Activated CD4-positive, alpha-beta T cell treated with anti-CD3 and anti-CD28 coated beads for 36 hours (primary cell): Measurements from ENCODE around the gene DCAF7. TPM values are rescaled to one million over a fixed set of nuclear protein-coding genes. Genes with fewer than 3 reads are reported as not detected.

Experiments
- ATAC-seq: fragments of 200-7000 bp; cut with Tn5 transposase; one replicate; pipeline ENCODE4 v1.10.0; 2021; ENCODE audit warnings: mild to moderate bottlenecking, moderate library complexity
- CTCF ChIA-PET: fragments of 350-600 bp; sonication (Branson Sonifier 250); formaldehyde crosslinking; loops from one replicate; lab custom pipeline; 2021; ENCODE audit warnings: antibody characterized with exemption; lab: Charles Lee
- POLR2A ChIA-PET: fragments of 350-600 bp; sonication (Branson Sonifier 250); formaldehyde crosslinking; loops from one replicate; lab custom pipeline; 2021; ENCODE audit warnings: antibody characterized with exemption, inconsistent platforms; lab: Charles Lee
- DNase-seq: peaks from one replicate; pipeline ENCODE4 v3.0.0-alpha.2; 2020
- H3K27ac Mint-ChIP-seq: one replicate; pipeline ENCODE4 v1.8.0; 2021; ENCODE audit warnings: mixed read lengths
- H3K27me3 Mint-ChIP-seq: one replicate; pipeline ENCODE4 v1.8.0; 2021; ENCODE audit warnings: mixed read lengths
- H3K36me3 Mint-ChIP-seq: one replicate; pipeline ENCODE4 v1.8.0; 2021; ENCODE audit warnings: low read depth, mixed read lengths
- H3K4me1 Mint-ChIP-seq: one replicate; pipeline ENCODE4 v1.8.0; 2021; ENCODE audit warnings: mixed read lengths
- H3K4me3 Mint-ChIP-seq: one replicate; pipeline ENCODE4 v1.8.0; 2021; ENCODE audit warnings: mild to moderate bottlenecking, moderate library complexity, mixed read lengths
- H3K9me3 Mint-ChIP-seq: one replicate; pipeline ENCODE4 v1.8.0; 2021; ENCODE audit warnings: low read depth, mixed read lengths
- intact Hi-C, 2 experiments: fragments of 100-400 bp; cut with DNase I in 1 of 2; cut with micrococcal nuclease in 1 of 2; formaldehyde crosslinking; loops; one replicate each; pipeline versions ENCODE4 v1.14.2 to v1.15.1; 2022 to 2024; cut with DNase I, micrococcal nuclease
- total RNA-seq, 2 experiments: library from RNA; stranded (reverse); gene quantifications; one replicate each; pipeline ENCODE4 v1.2.3, GENCODE V29; 2021

DCAF7 gene
- total RNA-seq, 2 experiments from 2014 or later: 106 to 117 TPM

GRCh38 chr17:63549289-63549945, 860 bp upstream of the DCAF7 start:
- Mint-ChIP-seq H3K4me1 (peaks cover 26% of the 10 kb centered on the region), H3K27me3 (no peaks in the 10 kb centered on the region), H3K4me3 (peak overlapping the region; percentile 91), H3K9me3 (no peaks in the 10 kb centered on the region), H3K36me3 (peaks cover 14% of the 10 kb centered on the region), H3K27ac (peak overlapping the region; percentile 96)
- POLR2A ChIA-PET: interaction anchor here (0.6 to 1.5 kb wide), 3 partner anchors 74 to 297 kb away, joined by 3 to 7 read pairs (median 4); no protein-coding TSS in a partner anchor
- CTCF ChIA-PET: interaction anchor here (0.6 to 2.6 kb wide), 8 partner anchors 24 to 1587 kb away, joined by 3 to 8 read pairs (median 3); no protein-coding TSS in a partner anchor
- peak; percentile 25 for ATAC-seq
- DNase-seq: no peak
- intact Hi-C loops: no loop called here

- H3K36me3 Mint-ChIP-seq: peaks cover 15% of the 10 kb centered on the region
- H3K4me3 Mint-ChIP-seq: peak overlapping the region; percentile 91
- peaks cover 39% of the 10 kb centered on the region for H3K4me1 Mint-ChIP-seq
- H3K27me3 Mint-ChIP-seq: no peaks in the 10 kb centered on the region
- H3K9me3 Mint-ChIP-seq: no peaks in the 10 kb centered on the region
- ChIA-PET CTCF (interaction anchor here (0.7 to 2.6 kb wide), 7 partner anchors 14 to 126 kb away, joined by 3 to 14 read pairs (median 3); no protein-coding TSS in a partner anchor), POLR2A (interaction anchor here (0.6 to 1.8 kb wide), 8 partner anchors 28 to 108 kb away, joined by 3 to 9 read pairs (median 4); partner anchors contain the start of genes ACE, KCNH6 and MAP3K3)
- intact Hi-C loops: loop anchor here (1.0 to 10.0 kb wide), 16 partner anchors 28 to 584 kb away; partner anchors contain the start of genes TACO1 (in 2 of the 2), ACE (in 1 of the 2), CCDC47 (in 1 of the 2) and CYB561 (in 1 of the 2)
- ATAC-seq (no peak), DNase-seq (peak; percentile 43)
- peak overlapping the region; percentile 96 for H3K27ac Mint-ChIP-seq
Measured at GRCh38 chr17:63550817-63551639, 751 bp downstream of the DCAF7 start.

GRCh38 chr17:63552211-63552610, 1.9 kb downstream of the DCAF7 start:
- ATAC-seq: no peak
- no peaks in the 10 kb centered on the region for H3K9me3 Mint-ChIP-seq
- ChIA-PET CTCF (interaction anchor here (0.8 to 2.1 kb wide), 2 partner anchors 50 to 127 kb away, joined by 3 to 14 read pairs; no protein-coding TSS in a partner anchor), POLR2A (no interaction called here)
- H3K27me3 Mint-ChIP-seq: no peaks in the 10 kb centered on the region
- peak overlapping the region; percentile 91 for H3K4me3 Mint-ChIP-seq
- H3K4me1 Mint-ChIP-seq: peaks cover 45% of the 10 kb centered on the region
- intact Hi-C loops: loop anchor here (5.0 to 10.0 kb wide), 2 partner anchors 283 to 585 kb away; partner anchors contain the start of gene TANC2 (in 1 of the 2)
- H3K36me3 Mint-ChIP-seq: peaks cover 20% of the 10 kb centered on the region
- DNase-seq: no peak
- H3K27ac Mint-ChIP-seq: peak overlapping the region; percentile 67

- CTCF ChIA-PET: interaction anchor here (1.1 to 1.7 kb wide), 4 partner anchors 9 to 56 kb away, joined by 3 to 8 read pairs (median 4); no protein-coding TSS in a partner anchor
- Mint-ChIP-seq H3K9me3 (no peaks in the 10 kb centered on the region), H3K4me1 (peaks cover 63% of the 10 kb centered on the region), H3K27me3 (no peaks in the 10 kb centered on the region), H3K4me3 (no peak overlapping the region), H3K27ac (no peak overlapping the region), H3K36me3 (peaks cover 23% of the 10 kb centered on the region)
- POLR2A ChIA-PET: no interaction called here
- intact Hi-C loops: loop anchor here in 1 of 2 experiments (10.0 kb wide), 1 partner anchor 279 kb away; no protein-coding TSS in a partner anchor
- DNase-seq (no peak), ATAC-seq (no peak)
Measured at GRCh38 chr17:63555500-63556156, 5.4 kb downstream of the DCAF7 start.

- CTCF ChIA-PET: interaction anchor here (1.0 kb wide), 2 partner anchors 54 kb away, joined by 3 to 5 read pairs; no protein-coding TSS in a partner anchor
- POLR2A ChIA-PET: interaction anchor here (0.6 kb wide), 1 partner anchor 34 kb away, joined by 3 read pairs; no protein-coding TSS in a partner anchor
- Mint-ChIP-seq H3K27ac (peak overlapping the region; percentile 10), H3K36me3 (peaks cover 18% of the 10 kb centered on the region), H3K27me3 (no peaks in the 10 kb centered on the region), H3K4me3 (no peak overlapping the region), H3K9me3 (no peaks in the 10 kb centered on the region), H3K4me1 (peaks cover 72% of the 10 kb centered on the region)
- intact Hi-C loops: loop anchor here in 1 of 2 experiments (10.0 kb wide), 1 partner anchor 277 kb away; no protein-coding TSS in a partner anchor
- no peak for DNase-seq
- ATAC-seq: no peak
Measured at GRCh38 chr17:63557416-63557815, 7.1 kb downstream of the DCAF7 start.

- Mint-ChIP-seq H3K27ac (no peak overlapping the region), H3K4me3 (no peak overlapping the region), H3K4me1 (peaks cover 65% of the 10 kb centered on the region), H3K27me3 (no peaks in the 10 kb centered on the region), H3K36me3 (peaks cover 17% of the 10 kb centered on the region), H3K9me3 (no peaks in the 10 kb centered on the region)
- intact Hi-C loops: loop anchor here in 1 of 2 experiments (10.0 kb wide), 1 partner anchor 276 kb away; no protein-coding TSS in a partner anchor
- ATAC-seq (peak; percentile 58), DNase-seq (no peak)
- CTCF ChIA-PET: interaction anchor here (1.0 kb wide), 1 partner anchor 53 kb away, joined by 5 read pairs; no protein-coding TSS in a partner anchor
- POLR2A ChIA-PET: no interaction called here
Measured at GRCh38 chr17:63558441-63558840, 8.2 kb downstream of the DCAF7 start.

- DNase-seq (no peak), ATAC-seq (no peak)
- Mint-ChIP-seq H3K36me3 (peaks cover 14% of the 10 kb centered on the region), H3K4me1 (peaks cover 47% of the 10 kb centered on the region), H3K27ac (no peak overlapping the region), H3K27me3 (no peaks in the 10 kb centered on the region), H3K4me3 (no peak overlapping the region), H3K9me3 (no peaks in the 10 kb centered on the region)
- ChIA-PET POLR2A (no interaction called here), CTCF (interaction anchor here (1.1 kb wide), 1 partner anchor 136 kb away, joined by 3 read pairs; no protein-coding TSS in a partner anchor)
- intact Hi-C loops: no loop called here
Measured at GRCh38 chr17:63561819-63562218, 11.5 kb downstream of the DCAF7 start.

- CTCF ChIA-PET: interaction anchor here (0.7 to 0.8 kb wide), 2 partner anchors 20 to 36 kb away, joined by 3 read pairs; no protein-coding TSS in a partner anchor
- POLR2A ChIA-PET: interaction anchor here (0.6 kb wide), 1 partner anchor 10 kb away, joined by 3 read pairs; no protein-coding TSS in a partner anchor
Measured at GRCh38 chr17:63563339-63563738, 13.1 kb downstream of the DCAF7 start.

GRCh38 chr17:63564562-63564961, 14.3 kb downstream of the DCAF7 start:
- Mint-ChIP-seq H3K27me3 (no peaks in the 10 kb centered on the region), H3K4me1 (peaks cover 35% of the 10 kb centered on the region), H3K27ac (no peak overlapping the region), H3K4me3 (no peak overlapping the region), H3K36me3 (peaks cover 7% of the 10 kb centered on the region), H3K9me3 (no peaks in the 10 kb centered on the region)
- intact Hi-C loops: no loop called here
- no peak for ATAC-seq
- CTCF ChIA-PET: interaction anchor here (0.6 to 2.7 kb wide), 6 partner anchors 9 to 1451 kb away, joined by 3 to 11 read pairs (median 4); partner anchors contain the start of gene MAP3K3
- POLR2A ChIA-PET: no interaction called here
- no peak for DNase-seq

More at GRCh38 chr17:63563339-63563738, 13.1 kb downstream of the DCAF7 start:
- ATAC-seq (no peak), DNase-seq (no peak)
- intact Hi-C loops: no loop called here
- Mint-ChIP-seq H3K9me3 (no peaks in the 10 kb centered on the region), H3K36me3 (peaks cover 7% of the 10 kb centered on the region), H3K27ac (no peak overlapping the region), H3K4me1 (peaks cover 39% of the 10 kb centered on the region), H3K27me3 (no peaks in the 10 kb centered on the region), H3K4me3 (no peak overlapping the region)

GRCh38 chr17:63567229-63567628, 17.0 kb downstream of the DCAF7 start:
- peaks cover 8% of the 10 kb centered on the region for H3K36me3 Mint-ChIP-seq
- ATAC-seq (no peak), DNase-seq (no peak)
- H3K27ac Mint-ChIP-seq: no peak overlapping the region
- no peak overlapping the region for H3K4me3 Mint-ChIP-seq
- H3K4me1 Mint-ChIP-seq: peaks cover 31% of the 10 kb centered on the region
- H3K27me3 Mint-ChIP-seq: no peaks in the 10 kb centered on the region
- intact Hi-C loops: no loop called here
- POLR2A ChIA-PET: no interaction called here
- H3K9me3 Mint-ChIP-seq: no peaks in the 10 kb centered on the region
- CTCF ChIA-PET: no interaction called here
